GM11168 (cell line): ENCODE results near the gene FBXO28.

ENCODE experiments used
- in situ Hi-C: fragments of 300-500 bp; cut with MboI; formaldehyde crosslinking; loops from one replicate; pipeline ENCODE4 v1.12.0; 2022; ENCODE audit warnings: low sequenced_read_pairs; ENCODE audit not compliant: unreplicated experiment

Gene FBXO28

DNA sequence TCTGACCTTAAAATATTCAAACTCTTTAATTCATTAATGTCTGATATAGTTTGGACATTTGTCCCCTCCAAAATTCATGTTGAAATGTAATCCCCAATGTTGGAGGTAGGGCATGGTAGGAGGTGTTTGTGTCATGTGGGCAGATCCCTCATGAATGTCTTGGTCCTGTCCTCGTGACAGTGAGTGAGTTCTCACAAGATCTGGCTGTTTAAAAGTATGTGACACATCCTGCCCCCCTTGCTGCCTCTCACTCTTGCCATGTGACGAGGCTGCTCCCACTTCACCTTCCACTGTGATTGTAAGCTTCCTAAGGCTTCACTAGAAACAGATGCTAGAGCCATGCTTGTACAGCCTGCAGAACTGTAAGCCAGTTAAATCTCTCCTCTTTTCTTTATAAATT lies 21.3 kb upstream of the FBXO28 start:
- in situ Hi-C loops, result no loop called here

GRCh38 chr1:224095339-224095738 lies 18.6 kb upstream of the FBXO28 start:
- in situ Hi-C loops, result no loop called here

- in situ Hi-C loops, result no loop called here
Measured at GRCh38 chr1:224095867-224096266, 18.0 kb upstream of the FBXO28 start.

DNA sequence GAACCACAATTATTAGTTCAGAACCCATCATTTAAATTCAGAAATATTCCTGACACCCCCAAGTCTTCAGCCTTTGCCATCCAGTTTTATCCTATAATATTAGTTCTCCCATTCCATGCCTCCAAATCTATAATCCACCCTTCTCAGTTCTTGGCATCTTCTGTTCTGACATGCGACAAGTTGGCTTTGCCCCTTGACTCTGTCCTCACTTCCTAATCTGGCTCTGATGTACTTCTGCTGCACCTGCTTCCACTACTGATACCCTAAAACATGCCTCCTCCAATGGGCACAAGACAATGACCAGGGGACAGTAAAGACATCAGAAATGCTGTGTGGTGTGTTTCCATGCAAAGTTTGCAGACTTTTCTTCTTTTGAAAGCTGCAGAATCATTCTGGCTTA lies 17.1 kb upstream of the FBXO28 start:
- in situ Hi-C loops, result no loop called here

GRCh38 chr1:224098007-224098406 lies 15.9 kb upstream of the FBXO28 start:
- in situ Hi-C loops, result no loop called here

- in situ Hi-C loops, result no loop called here
Measured at GRCh38 chr1:224106568-224107281, 7.2 kb upstream of the FBXO28 start.

- in situ Hi-C loops, result no loop called here
Measured at GRCh38 chr1:224107282-224107625, 6.7 kb upstream of the FBXO28 start.

DNA sequence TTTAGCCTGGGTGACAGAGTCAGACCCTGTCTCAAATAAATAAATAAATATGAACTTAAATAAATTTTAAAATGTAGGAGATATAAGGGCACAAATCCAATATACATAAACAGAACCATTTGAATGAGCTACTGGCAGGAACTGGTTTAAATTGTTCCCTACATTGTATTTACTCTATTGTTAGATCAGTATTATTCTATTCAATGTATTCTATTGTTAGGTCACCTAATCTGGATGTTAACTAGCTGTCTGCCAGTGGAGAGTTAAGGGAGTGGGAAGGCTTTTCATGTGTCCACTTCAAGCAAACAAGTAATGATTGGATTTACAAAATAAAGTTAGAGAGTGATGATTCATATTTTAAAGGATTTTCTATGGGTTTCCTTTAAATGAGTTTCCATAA lies 4.9 kb upstream of the FBXO28 start:
- in situ Hi-C loops, result no loop called here

- in situ Hi-C loops, result no loop called here
Measured at GRCh38 chr1:224109981-224110380, 3.9 kb upstream of the FBXO28 start.

DNA sequence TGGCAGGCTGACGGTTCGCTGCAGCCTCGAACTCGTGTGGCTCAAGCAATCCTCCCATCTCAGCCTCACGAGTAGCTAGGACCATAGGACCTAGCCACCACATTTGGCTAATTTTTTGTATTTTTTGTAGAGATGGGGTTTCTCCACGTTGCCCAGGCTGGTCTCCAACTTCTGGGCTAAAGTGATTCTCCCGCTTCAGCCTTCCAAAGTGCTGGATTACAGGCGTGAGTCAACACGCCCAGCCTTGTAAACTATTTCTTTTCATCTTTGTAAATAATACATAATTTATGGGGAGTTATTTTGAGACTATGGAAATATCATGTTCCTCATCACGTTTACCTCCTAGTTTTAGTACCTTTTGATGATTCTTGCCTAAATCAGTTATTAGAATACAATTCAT lies 906 bp upstream of the FBXO28 start:
- in situ Hi-C loops, result no loop called here

GRCh38 chr1:224113545-224113917 lies 380 bp upstream of the FBXO28 start:
- in situ Hi-C loops, result no loop called here

- in situ Hi-C loops, result no loop called here
Measured at GRCh38 chr1:224114787-224115175, 870 bp downstream of the FBXO28 start.

- in situ Hi-C loops, result no loop called here
Measured at GRCh38 chr1:224116131-224116530, 2.2 kb downstream of the FBXO28 start.

DNA sequence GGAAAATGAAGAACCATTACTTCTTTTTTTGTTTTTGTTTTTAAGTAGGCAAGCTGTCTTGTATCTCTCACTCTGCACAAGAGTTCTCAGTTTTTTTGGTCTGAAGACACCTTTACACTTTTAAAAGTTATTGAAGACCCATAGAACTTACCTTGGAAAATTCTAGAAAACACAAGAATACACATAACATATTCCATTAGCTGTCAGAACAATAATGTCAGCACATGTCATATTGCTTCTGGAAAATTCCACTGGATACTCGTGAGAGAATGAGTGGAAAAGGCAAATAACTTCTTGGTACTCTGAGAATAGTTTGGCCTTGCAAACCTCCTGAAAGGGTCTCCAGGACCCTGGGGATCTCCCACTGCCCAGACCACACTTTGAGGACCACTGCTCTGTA lies 4.8 kb downstream of the FBXO28 start:
- in situ Hi-C loops, result no loop called here

- in situ Hi-C loops, result loop anchor here (10.0 kb wide), 1 partner anchor 202 kb away; no protein-coding TSS in a partner anchor
Measured at GRCh38 chr1:224123136-224123535, 9.2 kb downstream of the FBXO28 start.

DNA sequence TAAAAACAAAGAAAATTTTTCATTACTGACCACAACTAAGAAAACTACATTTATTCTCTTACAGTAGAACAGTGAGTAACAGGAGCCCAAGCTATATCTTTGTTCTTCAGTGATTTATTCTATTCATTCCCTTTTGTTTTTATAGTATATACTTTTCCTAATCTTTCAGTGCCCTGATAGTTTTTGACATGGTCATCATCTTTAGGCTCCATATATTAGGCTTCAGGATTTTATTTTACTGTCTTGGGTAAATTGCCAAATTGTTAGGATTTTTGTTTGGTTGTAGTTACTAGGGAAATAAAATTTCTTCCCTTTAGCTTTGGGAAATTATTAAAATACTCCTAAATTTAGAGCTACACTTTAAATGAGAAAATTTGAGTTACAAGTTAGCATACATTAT lies 10.3 kb downstream of the FBXO28 start:
- in situ Hi-C loops, result loop anchor here (10.0 kb wide), 1 partner anchor 201 kb away; no protein-coding TSS in a partner anchor

DNA sequence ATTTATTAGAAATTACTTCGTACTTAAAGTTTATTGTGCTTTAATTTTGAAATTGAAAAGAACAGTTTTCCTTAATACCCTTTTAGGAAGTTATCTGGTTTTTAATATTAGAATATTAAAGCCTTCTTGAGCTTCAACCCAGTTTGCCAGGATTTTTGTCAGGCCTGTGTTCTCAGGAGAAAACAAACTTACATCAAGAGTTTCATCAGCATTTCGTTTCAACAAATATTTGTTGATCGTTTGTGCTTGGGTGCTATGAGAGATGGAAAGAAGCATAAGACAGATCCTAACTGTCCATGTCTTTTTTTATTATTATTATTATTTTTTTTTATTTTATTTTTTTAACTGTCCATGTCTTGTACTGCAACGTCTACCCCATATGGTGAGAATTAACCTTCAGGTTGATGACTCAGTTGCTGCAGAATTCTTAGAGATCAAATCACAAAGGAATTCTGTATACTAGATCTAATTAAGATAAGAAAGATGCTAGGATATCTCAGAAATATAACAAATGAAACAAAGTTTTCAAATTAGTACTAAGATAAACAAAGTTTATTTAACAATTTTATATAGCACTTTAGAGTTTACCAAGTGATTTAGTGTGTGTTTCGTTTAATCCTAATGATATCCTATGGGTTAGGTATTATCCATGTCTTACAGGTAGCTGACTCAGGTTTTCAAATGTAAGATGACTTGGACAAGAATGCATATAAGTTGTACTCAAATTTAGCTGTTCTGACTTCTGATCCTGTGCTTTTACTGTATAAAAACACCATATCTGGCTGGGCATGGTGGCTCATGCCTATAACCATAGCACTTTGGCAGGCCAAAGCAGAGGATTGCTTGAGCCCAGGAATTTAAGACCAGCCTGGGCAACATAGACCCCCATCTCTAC lies 14.3 kb downstream of the FBXO28 start:
- in situ Hi-C loops, result loop anchor here (10.0 kb wide), 1 partner anchor 197 kb away; no protein-coding TSS in a partner anchor

DNA sequence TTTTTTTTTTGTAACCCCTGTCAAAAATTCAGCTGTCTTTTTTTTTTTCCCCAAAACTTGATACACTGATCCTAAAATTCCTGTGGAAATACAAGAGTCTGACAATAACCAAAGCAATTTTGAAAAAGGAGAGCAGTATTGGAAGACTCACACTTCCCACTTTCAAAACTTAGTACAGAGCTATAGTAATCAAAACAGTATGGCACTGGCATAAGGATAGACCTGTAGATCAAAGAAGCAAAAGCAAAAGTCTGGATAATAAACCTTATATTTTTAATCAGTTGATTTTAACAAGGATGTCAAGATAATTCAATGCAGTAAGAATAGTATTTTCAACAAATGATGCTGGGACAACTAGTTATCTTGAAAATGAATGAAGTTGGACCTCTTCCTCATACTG lies 17.3 kb downstream of the FBXO28 start:
- in situ Hi-C loops, result no loop called here

GRCh38 chr1:224132901-224133300 lies 19.0 kb downstream of the FBXO28 start:
- in situ Hi-C loops, result no loop called here

- in situ Hi-C loops, result no loop called here
Measured at GRCh38 chr1:224133741-224134299, 19.9 kb downstream of the FBXO28 start.

DNA sequence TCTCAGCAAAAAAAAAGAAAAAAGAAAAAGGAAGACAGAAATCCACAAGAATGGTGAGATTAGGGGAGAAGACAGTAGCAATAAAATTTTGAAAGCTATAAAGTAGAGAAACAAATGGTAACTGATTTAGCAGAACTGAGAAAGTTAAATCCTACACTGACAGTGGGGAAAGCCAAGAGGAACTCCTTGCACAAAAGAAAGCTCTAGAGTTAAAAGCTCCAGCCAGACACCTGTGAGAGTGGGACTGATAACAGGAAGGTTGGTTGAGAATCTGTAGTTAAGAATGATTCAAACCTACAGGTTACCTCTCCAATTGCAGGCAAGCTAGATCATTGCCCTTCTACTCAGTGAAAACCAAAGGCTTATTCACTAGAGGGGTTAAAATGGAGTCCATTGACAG lies 23.6 kb downstream of the FBXO28 start:
- in situ Hi-C loops, result no loop called here
